ENCODE data around the gene TLCD2.

DNA sequence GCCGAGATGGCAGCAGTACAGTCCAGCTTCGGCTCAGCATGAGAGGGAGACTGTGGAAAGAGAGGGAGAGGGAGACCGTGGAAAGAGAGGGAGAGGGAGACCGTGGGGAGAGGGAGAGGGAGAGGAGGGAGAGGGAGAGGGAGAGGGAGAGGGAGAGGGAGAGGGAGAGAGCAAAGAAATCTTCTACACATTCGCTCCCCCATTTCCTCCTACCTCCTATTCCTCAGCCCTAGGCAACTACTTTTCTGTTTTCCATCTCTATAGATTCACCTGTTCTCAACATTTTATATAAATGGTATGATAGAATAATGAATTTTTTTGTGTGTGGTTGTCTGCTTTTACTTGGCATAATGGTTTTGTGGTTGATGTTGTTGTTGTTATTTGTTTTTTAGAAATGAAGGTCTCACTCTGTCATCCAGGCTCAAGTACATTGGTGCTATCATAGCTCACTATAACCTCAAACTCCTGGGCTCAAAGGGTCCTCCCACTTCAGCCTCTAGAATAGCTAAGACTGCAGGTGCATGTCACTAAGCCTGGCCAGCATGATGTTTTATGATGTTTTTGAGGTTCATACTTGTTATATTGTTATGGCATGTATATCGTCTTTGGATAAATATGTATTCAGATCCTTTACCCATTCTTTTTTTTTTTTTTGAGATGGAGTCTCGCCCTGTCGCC lies 19.5 kb downstream of the TLCD2 start:
- no peak for TF ChIP-seq ARNT (IDR thresholded peaks at IDR 0.05)
- no peak for TF ChIP-seq ZFX (CRISPR knock-in tag; IDR thresholded peaks at IDR 0.05; ENCODE audit: low read depth)
- TF ChIP-seq REST (IDR thresholded peaks at IDR 0.05; ENCODE audit: borderline replicate concordance in 1 of 2, low read depth in 1 of 2, low read length in 2 of 2), result no peak
- TF ChIP-seq TBX3 (IDR thresholded peaks at IDR 0.05; ENCODE audit: borderline replicate concordance), result no peak
- TF ChIP-seq, protein P1, sequence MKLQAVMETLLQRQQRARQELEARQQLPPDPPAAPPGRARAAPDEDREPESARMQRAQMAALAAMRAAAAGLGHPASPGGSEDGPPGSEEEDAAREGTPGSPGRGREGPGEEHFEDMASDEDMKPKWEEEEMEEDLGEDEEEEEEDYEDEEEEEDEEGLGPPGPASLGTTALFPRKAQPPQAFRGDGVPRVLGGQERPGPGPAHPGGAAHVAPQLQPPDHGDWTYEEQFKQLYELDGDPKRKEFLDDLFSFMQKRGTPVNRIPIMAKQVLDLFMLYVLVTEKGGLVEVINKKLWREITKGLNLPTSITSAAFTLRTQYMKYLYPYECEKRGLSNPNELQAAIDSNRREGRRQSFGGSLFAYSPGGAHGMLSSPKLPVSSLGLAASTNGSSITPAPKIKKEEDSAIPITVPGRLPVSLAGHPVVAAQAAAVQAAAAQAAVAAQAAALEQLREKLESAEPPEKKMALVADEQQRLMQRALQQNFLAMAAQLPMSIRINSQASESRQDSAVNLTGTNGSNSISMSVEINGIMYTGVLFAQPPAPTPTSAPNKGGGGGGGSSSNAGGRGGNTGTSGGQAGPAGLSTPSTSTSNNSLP (IDR thresholded peaks at IDR 0.05; ENCODE audit: low read depth, low read length), result no peak
- TF ChIP-seq, protein P2, sequence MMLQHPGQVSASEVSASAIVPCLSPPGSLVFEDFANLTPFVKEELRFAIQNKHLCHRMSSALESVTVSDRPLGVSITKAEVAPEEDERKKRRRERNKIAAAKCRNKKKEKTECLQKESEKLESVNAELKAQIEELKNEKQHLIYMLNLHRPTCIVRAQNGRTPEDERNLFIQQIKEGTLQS (CRISPR knock-in tag; IDR thresholded peaks at IDR 0.05), result no peak
- TF ChIP-seq CTCF (CRISPR knock-in tag; IDR thresholded peaks at IDR 0.05), result no peak
- no peak for TF ChIP-seq NFRKB (IDR thresholded peaks at IDR 0.05)
- no peak for TF ChIP-seq FOXO1 (CRISPR knock-in tag; IDR thresholded peaks at IDR 0.05)
- TF ChIP-seq SALL2 (CRISPR knock-in tag; IDR thresholded peaks at IDR 0.05), result no peak
- TF ChIP-seq TAF1 (CRISPR knock-in tag; IDR thresholded peaks at IDR 0.05), result no peak
- no peak for TF ChIP-seq CBX1 (IDR thresholded peaks at IDR 0.05; ENCODE audit: low read depth)
- no peak for TF ChIP-seq RFX5 (IDR thresholded peaks at IDR 0.05; ENCODE audit: low read depth, low read length)

Measured in HepG2 (cell line).